Activated T-helper 9 cell treated with anti-CD3 and anti-CD28 coated beads, Interleukin-2, amount 50 U/mL, for 16 hours (primary cell): ENCODE measurements around the gene IL13RA1.
"Not testable (repeated sequence)": the region's sequence is repeated elsewhere in the genome, so short reads cannot be mapped to it uniquely, and the experiment has no call there.

Experiments used
- DNase-seq: peaks from one replicate; pipeline ENCODE4 v3.0.0-alpha.2; 2020; ENCODE audit warnings: low read depth

The IL13RA1 gene

GRCh38 chrX:118726887-118727685, at the start of gene IL13RA1:
Gene IL13RA1 (plus strand): TSS chrX:118727606. CDS start chrX:118727639, 33 bp downstream.
- DNase-seq, result no peak

GRCh38 chrX:118679290-118679689, 48.1 kb upstream of the IL13RA1 start:
- no peak for DNase-seq

GRCh38 chrX:118682258-118683014, 45.0 kb upstream of the IL13RA1 start:
- no peak for DNase-seq

GRCh38 chrX:118685393-118685792, 42.0 kb upstream of the IL13RA1 start:
- no peak for DNase-seq

- DNase-seq, result no peak
Observed at GRCh38 chrX:118688935-118689334, 38.5 kb upstream of the IL13RA1 start.

- DNase-seq, result no peak
Observed at GRCh38 chrX:118693843-118694242, 33.6 kb upstream of the IL13RA1 start.

GRCh38 chrX:118694638-118695037, 32.8 kb upstream of the IL13RA1 start:
- DNase-seq, result no peak

GRCh38 chrX:118698516-118699170, 28.8 kb upstream of the IL13RA1 start:
- no peak for DNase-seq

- no peak for DNase-seq
Observed at GRCh38 chrX:118702741-118703140, 24.7 kb upstream of the IL13RA1 start.

GRCh38 chrX:118706681-118707080, 20.7 kb upstream of the IL13RA1 start:
- DNase-seq, result no peak

GRCh38 chrX:118714521-118714920, 12.9 kb upstream of the IL13RA1 start:
- no peak for DNase-seq

GRCh38 chrX:118715917-118716316, 11.5 kb upstream of the IL13RA1 start:
- not testable (repeated sequence) for DNase-seq

GRCh38 chrX:118716833-118717232, 10.6 kb upstream of the IL13RA1 start:
- not testable (repeated sequence) for DNase-seq

- no peak for DNase-seq
Observed at GRCh38 chrX:118717678-118718391, 9.6 kb upstream of the IL13RA1 start.

GRCh38 chrX:118718737-118719136, 8.7 kb upstream of the IL13RA1 start:
- no peak for DNase-seq

GRCh38 chrX:118720058-118720707, 7.2 kb upstream of the IL13RA1 start:
- no peak for DNase-seq

GRCh38 chrX:118723376-118723775, 4.0 kb upstream of the IL13RA1 start:
- no peak for DNase-seq

- DNase-seq, result no peak
Observed at GRCh38 chrX:118724365-118724764, 3.0 kb upstream of the IL13RA1 start.

GRCh38 chrX:118724775-118725174, 2.6 kb upstream of the IL13RA1 start:
- DNase-seq, result no peak

- DNase-seq, result no peak
Observed at GRCh38 chrX:118726396-118726795, 1.0 kb upstream of the IL13RA1 start.

GRCh38 chrX:118727686-118728339, 407 bp downstream of the IL13RA1 start:
- peak; percentile 1 for DNase-seq
